A673 (cell line): ENCODE measurements around the gene CMYA5.
"Not testable (repeated sequence)": the region's sequence is repeated elsewhere in the genome, so short reads cannot be mapped to it uniquely, and the experiment has no call there.

Source experiments
- CTCF ChIP-seq: fragments of 300-800, 200-600 bp; sonication (generic); conservative IDR thresholded peaks from 2 replicates; pipeline ENCODE4 v1.5.1; 2017; ENCODE audit warnings: low read depth, mild to moderate bottlenecking, antibody characterized with exemption, low read length, moderate library complexity, mixed read lengths
- EZH2 ChIP-seq: fragments of 200-600 bp; sonication (generic); IDR thresholded peaks from 2 replicates; pipeline ENCODE4 v1.6.1; 2017; ENCODE audit warnings: borderline replicate concordance, low read depth, mild to moderate bottlenecking, mixed read lengths, antibody characterized with exemption, low read length; ENCODE audit not compliant: poor library complexity, severe bottlenecking

- not testable (repeated sequence) for TF ChIP-seq CTCF, EZH2
Observed at GRCh38 chr5:79682102-79682501, 7.5 kb upstream of the CMYA5 start.
